ENCODE results near the gene TMC8.

- TF ChIP-seq CTCF (conservative IDR thresholded peaks at IDR 0.05 in 1 of 2, IDR thresholded peaks at IDR 0.05 in 1 of 2; ENCODE audit: low read depth in 1 of 2, low read length in 2 of 2): no peak
- TF ChIP-seq EZH2 (IDR thresholded peaks at IDR 0.05; ENCODE audit: low read length, missing control alignments): no peak
Observed at GRCh38 chr17:78183916-78184315, 53.3 kb downstream of the TMC8 start.

Data from fibroblast of lung (primary cell).